ENCODE data around the gene NCOA7. TPM values are rescaled to one million over a fixed set of nuclear protein-coding genes. Genes with fewer than 3 reads are reported as not detected.

The NCOA7 gene
- total RNA-seq, 1 donor from 2014 or later = 6.3 TPM

GRCh38 chr6:125791820-125792165 lies 1.0 kb downstream of the NCOA7 start:
- H3K9ac ChIP-seq (ENCODE audit: low read depth in 1 of 3, low read length in 3 of 3) = peak overlapping the region in 2 of 3 donors; percentile 79 to 92
- H3K27ac ChIP-seq (ENCODE audit: low read depth, low read length) = peak overlapping the region; percentile 94
- H3K4me3 ChIP-seq (ENCODE audit: low read length in 3 of 3) = peak overlapping the region; percentile 76 to 82 (median 81)
- H3K4me1 ChIP-seq (ENCODE audit: control insufficient read depth in 3 of 3, insufficient read depth in 3 of 3, low read length in 3 of 3) = peaks cover 17 to 30% (median 22%) of the 10 kb centered on the region in 3 donors
- H3K9me3 ChIP-seq (ENCODE audit: control insufficient read depth in 3 of 3, low read length in 3 of 3) = no peaks in the 10 kb centered on the region
- H3K27me3 ChIP-seq (ENCODE audit: control insufficient read depth in 3 of 3, insufficient read depth in 3 of 3, low read length in 3 of 3) = no peaks in the 10 kb centered on the region
- no peaks in the 10 kb centered on the region for H3K36me3 ChIP-seq (ENCODE audit: control insufficient read depth in 3 of 3, insufficient read depth in 3 of 3, low read length in 3 of 3)

DNA sequence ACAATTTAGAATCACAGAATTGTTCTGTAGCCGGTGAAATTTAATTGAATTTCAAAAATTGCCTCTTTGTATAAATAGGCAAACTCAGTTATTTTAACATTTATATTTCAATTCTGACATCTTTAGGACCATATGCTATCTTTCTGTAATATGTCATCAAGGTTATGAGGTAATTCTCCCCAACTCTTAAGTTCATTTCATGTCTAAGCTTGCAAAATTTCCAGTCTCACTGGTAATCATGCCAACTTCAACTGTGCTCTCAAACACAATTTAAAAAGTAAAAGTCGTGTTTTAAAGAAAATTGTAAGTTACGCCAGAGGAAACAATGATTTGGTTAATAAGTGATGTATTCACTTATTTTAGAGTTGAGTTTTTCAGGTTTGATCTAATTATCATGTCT lies 1.4 kb downstream of the NCOA7 start:
- Histone ChIP-seq H3K4me1 (ENCODE audit: control insufficient read depth in 3 of 3, insufficient read depth in 3 of 3, low read length in 3 of 3) (peaks cover 17 to 30% (median 22%) of the 10 kb centered on the region in 3 donors), H3K27ac (ENCODE audit: low read depth, low read length) (no peak overlapping the region), H3K9ac (ENCODE audit: low read depth in 1 of 3, low read length in 3 of 3) (no peak overlapping the region), H3K27me3 (ENCODE audit: control insufficient read depth in 3 of 3, insufficient read depth in 3 of 3, low read length in 3 of 3) (no peaks in the 10 kb centered on the region), H3K9me3 (ENCODE audit: control insufficient read depth in 3 of 3, low read length in 3 of 3) (no peaks in the 10 kb centered on the region), H3K4me3 (ENCODE audit: low read length in 3 of 3) (peak overlapping the region in 1 of 3 donors; percentile 76), H3K36me3 (ENCODE audit: control insufficient read depth in 3 of 3, insufficient read depth in 3 of 3, low read length in 3 of 3) (no peaks in the 10 kb centered on the region)

- H3K4me3 ChIP-seq (ENCODE audit: low read length in 3 of 3) = peak overlapping the region in 1 of 3 donors; percentile 15
- H3K36me3 ChIP-seq (ENCODE audit: control insufficient read depth in 3 of 3, insufficient read depth in 3 of 3, low read length in 3 of 3) = no peaks in the 10 kb centered on the region
- H3K27ac ChIP-seq (ENCODE audit: low read depth, low read length) = no peak overlapping the region
- no peaks in the 10 kb centered on the region for H3K9me3 ChIP-seq (ENCODE audit: control insufficient read depth in 3 of 3, low read length in 3 of 3)
- no peaks in the 10 kb centered on the region for H3K27me3 ChIP-seq (ENCODE audit: control insufficient read depth in 3 of 3, insufficient read depth in 3 of 3, low read length in 3 of 3)
- H3K9ac ChIP-seq (ENCODE audit: low read depth in 1 of 3, low read length in 3 of 3) = no peak overlapping the region
- H3K4me1 ChIP-seq (ENCODE audit: control insufficient read depth in 3 of 3, insufficient read depth in 3 of 3, low read length in 3 of 3) = peaks cover 17 to 30% (median 22%) of the 10 kb centered on the region in 3 donors
Measured at GRCh38 chr6:125792680-125793079, 1.9 kb downstream of the NCOA7 start.

- no peak overlapping the region for H3K4me3 ChIP-seq (ENCODE audit: low read length in 3 of 3)
- H3K4me1 ChIP-seq (ENCODE audit: control insufficient read depth in 3 of 3, insufficient read depth in 3 of 3, low read length in 3 of 3) = peaks cover 17 to 30% (median 22%) of the 10 kb centered on the region in 3 donors
Measured at GRCh38 chr6:125793280-125793679, 2.5 kb downstream of the NCOA7 start.

GRCh38 chr6:125793863-125794262 lies 3.1 kb downstream of the NCOA7 start:
- Histone ChIP-seq H3K36me3 (ENCODE audit: control insufficient read depth in 3 of 3, insufficient read depth in 3 of 3, low read length in 3 of 3) (no peaks in the 10 kb centered on the region), H3K27me3 (ENCODE audit: control insufficient read depth in 3 of 3, insufficient read depth in 3 of 3, low read length in 3 of 3) (no peaks in the 10 kb centered on the region), H3K4me3 (ENCODE audit: low read length in 3 of 3) (peak overlapping the region in 1 of 3 donors; percentile 44), H3K27ac (ENCODE audit: low read depth, low read length) (no peak overlapping the region), H3K9ac (ENCODE audit: low read depth in 1 of 3, low read length in 3 of 3) (no peak overlapping the region), H3K9me3 (ENCODE audit: control insufficient read depth in 3 of 3, low read length in 3 of 3) (no peaks in the 10 kb centered on the region), H3K4me1 (ENCODE audit: control insufficient read depth in 3 of 3, insufficient read depth in 3 of 3, low read length in 3 of 3) (peaks cover 17 to 28% (median 22%) of the 10 kb centered on the region in 3 donors)

More at GRCh38 chr6:125793280-125793679, 2.5 kb downstream of the NCOA7 start:
- Histone ChIP-seq H3K27ac (ENCODE audit: low read depth, low read length) (no peak overlapping the region), H3K9me3 (ENCODE audit: control insufficient read depth in 3 of 3, low read length in 3 of 3) (no peaks in the 10 kb centered on the region), H3K9ac (ENCODE audit: low read depth in 1 of 3, low read length in 3 of 3) (no peak overlapping the region), H3K36me3 (ENCODE audit: control insufficient read depth in 3 of 3, insufficient read depth in 3 of 3, low read length in 3 of 3) (no peaks in the 10 kb centered on the region), H3K27me3 (ENCODE audit: control insufficient read depth in 3 of 3, insufficient read depth in 3 of 3, low read length in 3 of 3) (no peaks in the 10 kb centered on the region)

DNA sequence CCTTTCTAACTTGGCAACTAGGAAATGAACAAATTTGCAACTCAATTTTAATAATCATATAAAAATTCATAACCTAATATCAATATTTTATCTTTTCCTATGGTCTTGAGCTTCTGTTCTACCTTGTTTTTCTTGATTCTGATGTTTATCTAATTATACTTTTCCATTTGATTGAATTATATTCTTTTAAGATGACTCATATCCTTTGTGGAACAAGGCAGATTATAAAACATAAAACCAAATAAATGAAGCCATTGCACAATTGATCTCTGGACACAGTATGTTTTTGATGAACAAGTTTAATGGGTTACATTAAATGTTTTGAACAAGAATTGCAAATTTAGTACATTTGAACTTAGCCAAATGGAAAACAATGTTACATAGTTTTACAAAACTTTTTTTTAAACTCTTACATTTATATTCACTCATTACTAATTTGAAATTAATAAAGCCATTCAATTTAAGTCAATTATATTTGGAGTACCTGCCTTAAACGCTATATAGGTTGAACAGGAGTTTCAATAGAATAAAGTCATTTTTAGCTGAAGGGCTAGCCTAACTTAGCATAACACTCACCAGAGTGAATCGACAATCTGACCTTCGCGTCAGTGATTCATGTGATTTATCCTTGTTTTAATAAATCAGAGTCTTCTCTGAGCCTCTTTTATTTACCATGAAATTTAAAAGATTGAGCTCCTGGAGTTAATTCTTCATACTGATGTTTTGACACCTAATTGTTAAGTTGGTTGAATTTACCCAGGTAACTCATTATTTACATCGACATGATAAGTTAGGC lies 3.8 kb downstream of the NCOA7 start:
- Histone ChIP-seq H3K27me3 (ENCODE audit: control insufficient read depth in 3 of 3, insufficient read depth in 3 of 3, low read length in 3 of 3) (no peaks in the 10 kb centered on the region), H3K27ac (ENCODE audit: low read depth, low read length) (no peak overlapping the region), H3K4me3 (ENCODE audit: low read length in 3 of 3) (no peak overlapping the region), H3K36me3 (ENCODE audit: control insufficient read depth in 3 of 3, insufficient read depth in 3 of 3, low read length in 3 of 3) (no peaks in the 10 kb centered on the region), H3K9me3 (ENCODE audit: control insufficient read depth in 3 of 3, low read length in 3 of 3) (no peaks in the 10 kb centered on the region), H3K4me1 (ENCODE audit: control insufficient read depth in 3 of 3, insufficient read depth in 3 of 3, low read length in 3 of 3) (peaks cover 16 to 22% (median 16%) of the 10 kb centered on the region in 3 donors), H3K9ac (ENCODE audit: low read depth in 1 of 3, low read length in 3 of 3) (no peak overlapping the region)

DNA sequence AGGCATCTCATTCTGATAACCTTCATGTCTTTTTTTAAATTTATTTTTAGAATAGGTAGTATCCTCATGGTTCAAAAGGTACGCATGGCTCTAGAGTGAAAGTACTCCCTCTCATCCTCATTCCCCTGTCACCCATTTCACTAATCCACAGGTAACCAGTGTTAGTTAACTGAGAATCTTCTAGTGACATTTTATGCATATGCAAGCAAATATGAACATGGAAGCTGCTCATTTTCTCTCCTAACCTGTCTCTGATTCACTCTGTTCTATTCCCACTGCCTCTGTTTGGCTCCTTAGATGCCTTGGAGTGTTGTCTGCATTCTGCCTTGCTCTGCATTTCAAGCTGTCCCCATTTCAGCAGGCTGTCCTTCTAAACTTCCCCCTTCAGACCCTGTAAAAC lies 4.5 kb downstream of the NCOA7 start:
- no peaks in the 10 kb centered on the region for H3K36me3 ChIP-seq (ENCODE audit: control insufficient read depth in 3 of 3, insufficient read depth in 3 of 3, low read length in 3 of 3)
- H3K4me1 ChIP-seq (ENCODE audit: control insufficient read depth in 3 of 3, insufficient read depth in 3 of 3, low read length in 3 of 3) = peaks cover 9 to 14% (median 9%) of the 10 kb centered on the region in 3 donors
- H3K4me3 ChIP-seq (ENCODE audit: low read length in 3 of 3) = no peak overlapping the region
- H3K9me3 ChIP-seq (ENCODE audit: control insufficient read depth in 3 of 3, low read length in 3 of 3) = no peaks in the 10 kb centered on the region
- H3K9ac ChIP-seq (ENCODE audit: low read depth in 1 of 3, low read length in 3 of 3) = no peak overlapping the region
- H3K27me3 ChIP-seq (ENCODE audit: control insufficient read depth in 3 of 3, insufficient read depth in 3 of 3, low read length in 3 of 3) = no peaks in the 10 kb centered on the region
- H3K27ac ChIP-seq (ENCODE audit: low read depth, low read length) = no peak overlapping the region

DNA sequence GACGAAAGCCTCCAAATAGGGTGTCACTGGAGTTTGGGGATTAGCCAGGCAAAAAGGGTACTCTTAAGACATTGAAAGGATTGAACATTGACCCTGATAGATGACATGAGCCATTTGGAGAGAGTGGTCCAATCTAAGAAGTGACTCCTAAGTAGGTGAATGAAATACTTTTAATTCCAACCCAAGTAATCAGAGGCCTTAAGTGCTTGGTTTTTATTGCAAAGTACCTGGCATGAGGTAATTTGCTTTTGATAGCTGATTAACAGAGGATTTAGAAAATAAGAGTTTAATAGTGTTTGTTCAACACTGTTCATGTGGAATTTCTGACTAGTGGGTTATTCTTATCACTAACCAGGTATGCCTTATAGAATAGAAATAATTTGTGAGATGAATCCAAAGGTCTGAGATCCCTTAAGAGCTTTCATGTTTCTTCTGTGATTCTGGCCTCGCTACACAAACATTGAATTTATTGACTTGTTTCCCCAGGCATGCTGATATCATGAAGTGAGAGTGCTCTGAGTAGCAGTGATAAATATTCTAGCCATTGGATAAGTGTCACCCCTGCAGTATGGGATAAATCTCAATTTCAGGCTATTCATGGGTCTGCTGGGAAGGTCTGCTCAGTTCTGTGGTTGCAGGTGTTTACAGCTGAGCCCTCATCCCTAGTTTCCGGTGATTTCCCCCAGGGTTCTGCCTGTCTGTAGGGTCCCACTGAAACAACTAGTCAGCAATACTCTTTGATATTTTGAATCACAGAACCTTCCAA lies 6.5 kb downstream of the NCOA7 start:
- Histone ChIP-seq H3K27ac (ENCODE audit: low read depth, low read length) (no peak overlapping the region), H3K36me3 (ENCODE audit: control insufficient read depth in 3 of 3, insufficient read depth in 3 of 3, low read length in 3 of 3) (no peaks in the 10 kb centered on the region), H3K9ac (ENCODE audit: low read depth in 1 of 3, low read length in 3 of 3) (no peak overlapping the region), H3K4me1 (ENCODE audit: control insufficient read depth in 3 of 3, insufficient read depth in 3 of 3, low read length in 3 of 3) (peaks cover 0 to 5% (median 2%) of the 10 kb centered on the region in 3 donors), H3K27me3 (ENCODE audit: control insufficient read depth in 3 of 3, insufficient read depth in 3 of 3, low read length in 3 of 3) (no peaks in the 10 kb centered on the region), H3K9me3 (ENCODE audit: control insufficient read depth in 3 of 3, low read length in 3 of 3) (no peaks in the 10 kb centered on the region), H3K4me3 (ENCODE audit: low read length in 3 of 3) (no peak overlapping the region)

DNA sequence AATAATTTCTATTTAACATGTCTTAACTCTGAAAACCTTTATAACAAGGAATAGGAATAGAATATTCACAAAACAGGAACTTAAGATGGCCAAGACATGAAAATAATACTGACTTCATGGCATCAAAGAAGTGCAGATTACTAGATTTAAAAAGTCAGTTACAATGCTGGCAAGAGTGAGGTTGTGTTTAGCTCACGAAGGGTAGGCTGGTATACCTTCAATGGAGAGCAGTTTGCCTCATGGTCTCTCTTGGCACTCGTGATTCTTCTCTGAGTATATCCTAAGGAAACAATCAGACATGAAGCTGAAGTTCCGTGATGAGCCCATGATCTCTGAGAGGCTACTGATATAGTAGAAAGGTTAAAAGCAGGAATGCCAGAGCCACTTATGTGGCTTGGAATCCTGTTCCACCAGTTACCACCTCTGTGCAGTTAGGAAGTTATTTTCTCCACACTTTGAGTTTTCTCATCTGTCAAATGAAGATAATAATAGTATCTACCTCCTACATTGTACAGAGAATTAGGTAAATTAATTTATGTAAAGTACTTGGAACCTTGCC lies 7.2 kb downstream of the NCOA7 start:
- peaks cover 0 to 5% (median 2%) of the 10 kb centered on the region in 3 donors for H3K4me1 ChIP-seq (ENCODE audit: control insufficient read depth in 3 of 3, insufficient read depth in 3 of 3, low read length in 3 of 3)

More for the DNA sequence above, 7.2 kb downstream of the NCOA7 start:
- Histone ChIP-seq H3K27me3 (ENCODE audit: control insufficient read depth in 3 of 3, insufficient read depth in 3 of 3, low read length in 3 of 3) (no peaks in the 10 kb centered on the region), H3K9me3 (ENCODE audit: control insufficient read depth in 3 of 3, low read length in 3 of 3) (no peaks in the 10 kb centered on the region), H3K36me3 (ENCODE audit: control insufficient read depth in 3 of 3, insufficient read depth in 3 of 3, low read length in 3 of 3) (no peaks in the 10 kb centered on the region), H3K9ac (ENCODE audit: low read depth in 1 of 3, low read length in 3 of 3) (no peak overlapping the region), H3K27ac (ENCODE audit: low read depth, low read length) (no peak overlapping the region), H3K4me3 (ENCODE audit: low read length in 3 of 3) (no peak overlapping the region)
